Measurements from ENCODE around the gene BRAF.

BRAF gene

GRCh38 chr7:140669352-140669751 is 255.4 kb downstream of the BRAF start:
- H3K4me3 ChIP-seq (ENCODE audit: low read length): no peak overlapping the region

More at GRCh38 chr7:140669352-140669751, 255.4 kb downstream of the BRAF start:
- no peak for DNase-seq (ENCODE audit: low read depth)
- TF ChIP-seq CTCF (conservative IDR thresholded peaks at IDR 0.05; ENCODE audit: low read length): no peak

Data from AG10803 (cell line).